Activated naive CD4-positive, alpha-beta T cell treated with anti-CD3 and anti-CD28 coated beads, Interleukin-2, amount 10 ng/mL, durations not matched to agents 7 days and 5 days (primary cell): ENCODE measurements around the gene TANC1.

Experiments used
- CTCF ChIA-PET: fragments of 350-600 bp; sonication (Branson Sonifier 250); formaldehyde crosslinking; loops from one replicate; lab custom pipeline; 2021; ENCODE audit warnings: antibody characterized with exemption; lab: Charles Lee
- DNase-seq: peaks from one replicate; pipeline ENCODE4 v3.0.0-alpha.2; 2020
- H3K27ac Mint-ChIP-seq: one replicate; pipeline ENCODE4 v1.8.0; 2021; ENCODE audit warnings: mild to moderate bottlenecking, moderate library complexity, mixed read lengths
- H3K27me3 Mint-ChIP-seq: one replicate; pipeline ENCODE4 v1.8.0; 2021; ENCODE audit warnings: mild to moderate bottlenecking, mixed read lengths
- H3K36me3 Mint-ChIP-seq: one replicate; pipeline ENCODE4 v1.8.0; 2021; ENCODE audit warnings: mixed read lengths
- H3K4me1 Mint-ChIP-seq: one replicate; pipeline ENCODE4 v1.8.0; 2021; ENCODE audit warnings: mixed read lengths
- H3K4me3 Mint-ChIP-seq: one replicate; pipeline ENCODE4 v1.8.0; 2021; ENCODE audit warnings: mild to moderate bottlenecking, moderate library complexity, mixed read lengths
- H3K9me3 Mint-ChIP-seq: one replicate; pipeline ENCODE4 v1.8.0; 2021; ENCODE audit warnings: mixed read lengths

TANC1 gene

DNA sequence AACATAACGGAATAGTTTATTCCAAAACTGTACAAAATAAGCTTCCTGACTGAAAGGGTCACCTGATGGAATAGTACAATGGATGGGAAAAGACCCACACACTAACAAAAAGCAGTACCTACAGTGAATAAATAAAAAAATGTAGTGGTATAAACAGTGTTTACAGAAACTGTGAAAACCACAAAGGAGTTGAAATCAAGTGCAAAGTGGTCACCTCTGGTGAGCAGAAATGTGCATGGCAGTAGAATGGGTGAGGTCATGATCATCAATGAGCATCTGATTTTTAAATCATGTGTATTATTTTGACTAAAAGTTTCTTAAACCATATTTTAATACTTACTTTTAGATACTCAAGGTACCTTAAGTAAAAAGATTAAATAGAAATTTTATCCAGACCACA lies 306.7 kb downstream of the TANC1 start:
- CTCF ChIA-PET, result no interaction called here
- H3K4me1 Mint-ChIP-seq, result no peaks in the 10 kb centered on the region
- no peak overlapping the region for H3K4me3 Mint-ChIP-seq

DNA sequence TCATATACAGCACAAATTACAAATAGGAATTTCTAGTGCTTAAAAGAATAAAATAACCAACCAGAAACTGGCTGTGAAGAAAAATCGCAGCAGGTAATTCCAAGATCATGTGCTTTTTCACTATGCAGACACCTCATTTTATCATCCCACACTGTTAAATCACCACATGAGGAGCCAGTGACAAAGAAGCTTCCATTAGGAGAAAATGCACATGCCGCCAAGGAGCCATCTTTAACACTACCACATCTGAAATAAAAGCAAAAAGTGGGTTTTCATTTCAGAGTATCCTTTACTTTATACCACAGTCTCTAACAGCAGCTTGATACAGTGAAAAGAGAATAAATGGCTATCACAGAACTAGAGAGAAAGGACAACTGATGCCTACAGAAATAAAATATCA lies 311.3 kb downstream of the TANC1 start:
- H3K36me3 Mint-ChIP-seq, result peaks cover 5% of the 10 kb centered on the region
- H3K4me1 Mint-ChIP-seq, result peaks cover 3% of the 10 kb centered on the region
- no peak overlapping the region for H3K27ac Mint-ChIP-seq
- H3K27me3 Mint-ChIP-seq, result no peaks in the 10 kb centered on the region
- CTCF ChIA-PET, result no interaction called here
- H3K4me3 Mint-ChIP-seq, result no peak overlapping the region
- no peaks in the 10 kb centered on the region for H3K9me3 Mint-ChIP-seq
- DNase-seq, result no peak

More for the DNA sequence above, 306.7 kb downstream of the TANC1 start:
- no peak for DNase-seq
- Mint-ChIP-seq H3K27me3 (no peaks in the 10 kb centered on the region), H3K36me3 (peaks cover 11% of the 10 kb centered on the region), H3K27ac (no peak overlapping the region), H3K9me3 (no peaks in the 10 kb centered on the region)

DNA sequence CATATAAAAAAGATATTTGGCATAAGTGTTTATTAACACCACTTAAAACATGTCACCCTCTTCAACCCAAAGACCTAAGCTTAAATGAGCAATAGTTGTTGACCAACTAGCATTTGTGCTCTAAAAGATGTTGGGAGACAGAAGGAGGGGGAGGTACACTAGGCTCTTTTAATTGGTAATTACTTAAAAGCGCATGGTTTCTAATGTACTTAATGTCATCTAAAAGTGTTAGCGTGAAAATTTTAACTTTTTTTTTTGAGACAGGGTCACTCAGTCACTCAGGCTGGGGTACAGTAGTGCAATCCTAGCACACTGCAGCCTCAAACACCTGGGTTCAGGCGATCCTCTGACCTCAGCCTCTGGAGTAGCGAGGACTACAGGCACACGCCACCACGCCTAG lies 312.6 kb downstream of the TANC1 start:
- Mint-ChIP-seq H3K4me1 (peaks cover 10% of the 10 kb centered on the region), H3K27ac (no peak overlapping the region), H3K4me3 (no peak overlapping the region), H3K9me3 (no peaks in the 10 kb centered on the region), H3K36me3 (peaks cover 2% of the 10 kb centered on the region), H3K27me3 (no peaks in the 10 kb centered on the region)
- no peak for DNase-seq
- CTCF ChIA-PET, result no interaction called here
